ENCODE results near the gene GNB5. TPM values are rescaled to one million over a fixed set of nuclear protein-coding genes. Genes with fewer than 3 reads are reported as not detected.

Gene GNB5
- total RNA-seq, 1 experiment from 2014 or later, result 23.7 TPM

- H3K9me2 ChIP-seq (replicated peaks; ENCODE audit: insufficient read depth, low read length), result no peaks in the 10 kb centered on the region
- H2AFZ ChIP-seq (ENCODE audit: low read length), result no peak overlapping the region
- no peak overlapping the region for H3K4me2 ChIP-seq (ENCODE audit: low read depth, low read length, poor library complexity, severe bottlenecking)
- H3K79me2 ChIP-seq (ENCODE audit: low read length), result no peaks in the 10 kb centered on the region
- H3K27ac ChIP-seq (ENCODE audit: low read length), result no peak overlapping the region
- H4K20me1 ChIP-seq (ENCODE audit: insufficient read depth, low read depth, low read length), result no peaks in the 10 kb centered on the region
- no peak overlapping the region for H3K4me3 ChIP-seq (ENCODE audit: low read length)
- H3K9me3 ChIP-seq (ENCODE audit: low read length), result no peaks in the 10 kb centered on the region
- H3K36me3 ChIP-seq (ENCODE audit: insufficient read depth, low read length), result no peaks in the 10 kb centered on the region
- H3K4me1 ChIP-seq (ENCODE audit: low read length), result no peaks in the 10 kb centered on the region
- no peak for DNase-seq
- H3K27me3 ChIP-seq (ENCODE audit: low read length), result no peaks in the 10 kb centered on the region
- no peak overlapping the region for H3K9ac ChIP-seq (ENCODE audit: low read length)
Observed at GRCh38 chr15:52128568-52128967, 62.6 kb downstream of the GNB5 start.

DNA sequence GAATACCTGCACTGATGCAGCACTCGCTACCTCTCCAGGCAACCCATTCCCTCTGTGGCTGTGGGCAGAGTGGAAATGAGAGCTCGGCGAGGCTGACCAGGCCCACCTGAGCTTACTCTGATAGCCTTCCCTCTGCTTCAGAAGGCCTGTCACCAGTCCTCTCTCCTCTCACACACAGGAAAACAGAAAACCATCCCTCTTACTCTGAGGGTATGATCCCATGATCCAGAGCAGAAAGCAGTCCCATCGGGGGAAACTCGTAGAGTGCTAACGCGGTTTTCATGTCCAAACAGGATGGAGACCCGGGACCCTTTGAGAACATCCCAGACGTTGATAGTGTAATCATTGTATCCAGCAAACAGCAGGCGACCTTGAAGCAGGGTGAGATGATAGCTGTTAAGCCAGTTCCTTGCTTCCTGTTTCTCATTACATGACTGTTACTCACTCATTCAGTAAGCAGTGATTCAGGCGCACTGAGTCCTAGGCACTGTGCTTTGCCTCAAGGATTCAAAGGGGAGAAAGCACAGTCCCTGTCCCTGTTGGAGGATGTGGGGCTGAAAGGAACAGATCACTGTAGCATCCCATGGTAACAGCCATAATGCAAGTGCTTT is 66.8 kb downstream of the GNB5 start:
- Histone ChIP-seq H3K9ac (ENCODE audit: low read length) (no peak overlapping the region), H2AFZ (ENCODE audit: low read length) (no peak overlapping the region; the same call in 1 of the 2 replicates), H4K20me1 (ENCODE audit: insufficient read depth, low read depth, low read length) (no peaks in the 10 kb centered on the region), H3K4me2 (ENCODE audit: low read depth, low read length, poor library complexity, severe bottlenecking) (no peak overlapping the region), H3K27ac (ENCODE audit: low read length) (no peak overlapping the region), H3K79me2 (ENCODE audit: low read length) (no peaks in the 10 kb centered on the region), H3K9me3 (ENCODE audit: low read length) (no peaks in the 10 kb centered on the region), H3K9me2 (replicated peaks; ENCODE audit: insufficient read depth, low read length) (no peaks in the 10 kb centered on the region), H3K4me1 (ENCODE audit: low read length) (no peaks in the 10 kb centered on the region), H3K4me3 (ENCODE audit: low read length) (no peak overlapping the region), H3K36me3 (ENCODE audit: insufficient read depth, low read length) (no peaks in the 10 kb centered on the region), H3K27me3 (ENCODE audit: low read length) (no peaks in the 10 kb centered on the region)
- no peak for DNase-seq

GRCh38 chr15:52121896-52122295 is 69.3 kb downstream of the GNB5 start:
- Histone ChIP-seq H3K27me3 (ENCODE audit: low read length) (no peaks in the 10 kb centered on the region), H3K4me2 (ENCODE audit: low read depth, low read length, poor library complexity, severe bottlenecking) (no peak overlapping the region), H3K27ac (ENCODE audit: low read length) (no peak overlapping the region), H2AFZ (ENCODE audit: low read length) (no peak overlapping the region), H3K79me2 (ENCODE audit: low read length) (no peaks in the 10 kb centered on the region), H3K9me2 (replicated peaks; ENCODE audit: insufficient read depth, low read length) (no peaks in the 10 kb centered on the region), H3K36me3 (ENCODE audit: insufficient read depth, low read length) (no peaks in the 10 kb centered on the region), H3K4me3 (ENCODE audit: low read length) (no peak overlapping the region), H3K9me3 (ENCODE audit: low read length) (no peaks in the 10 kb centered on the region), H3K4me1 (ENCODE audit: low read length) (no peaks in the 10 kb centered on the region), H3K9ac (ENCODE audit: low read length) (no peak overlapping the region), H4K20me1 (ENCODE audit: insufficient read depth, low read depth, low read length) (no peaks in the 10 kb centered on the region)
- DNase-seq, result no peak

- Histone ChIP-seq H3K4me3 (ENCODE audit: low read length) (no peak overlapping the region), H3K9ac (ENCODE audit: low read length) (no peak overlapping the region), H3K36me3 (ENCODE audit: insufficient read depth, low read length) (no peaks in the 10 kb centered on the region), H3K27me3 (ENCODE audit: low read length) (no peaks in the 10 kb centered on the region), H3K9me2 (replicated peaks; ENCODE audit: insufficient read depth, low read length) (no peaks in the 10 kb centered on the region), H3K79me2 (ENCODE audit: low read length) (no peaks in the 10 kb centered on the region), H3K4me2 (ENCODE audit: low read depth, low read length, poor library complexity, severe bottlenecking) (no peak overlapping the region), H3K4me1 (ENCODE audit: low read length) (no peaks in the 10 kb centered on the region), H3K9me3 (ENCODE audit: low read length) (no peaks in the 10 kb centered on the region), H3K27ac (ENCODE audit: low read length) (no peak overlapping the region), H4K20me1 (ENCODE audit: insufficient read depth, low read depth, low read length) (no peaks in the 10 kb centered on the region), H2AFZ (ENCODE audit: low read length) (no peak overlapping the region)
- no peak for DNase-seq
Observed at GRCh38 chr15:52121006-52121405, 70.2 kb downstream of the GNB5 start.

DNA sequence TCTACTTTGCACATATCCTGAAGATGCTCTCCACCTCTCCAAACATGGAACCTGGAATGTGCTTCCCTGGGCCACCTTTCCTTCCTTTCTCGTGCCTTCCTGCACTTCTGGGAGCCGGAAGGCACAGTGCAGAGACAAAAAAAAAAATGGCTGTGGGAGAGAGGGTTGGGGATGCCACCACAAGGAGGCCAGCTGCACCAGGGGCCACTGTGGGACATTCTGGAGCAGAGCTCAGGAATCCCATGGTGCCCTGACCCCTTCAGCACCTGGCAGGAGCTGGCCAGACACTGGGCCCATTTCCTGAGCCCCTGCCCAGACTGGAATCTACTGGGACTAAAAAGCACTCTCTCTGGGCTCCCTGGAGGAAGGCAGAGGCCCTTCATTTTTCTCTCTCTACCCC is 70.7 kb downstream of the GNB5 start:
- Histone ChIP-seq H3K4me3 (ENCODE audit: low read length) (no peak overlapping the region), H3K27ac (ENCODE audit: low read length) (no peak overlapping the region), H3K4me2 (ENCODE audit: low read depth, low read length, poor library complexity, severe bottlenecking) (no peak overlapping the region), H3K4me1 (ENCODE audit: low read length) (no peaks in the 10 kb centered on the region), H2AFZ (ENCODE audit: low read length) (no peak overlapping the region), H4K20me1 (ENCODE audit: insufficient read depth, low read depth, low read length) (no peaks in the 10 kb centered on the region), H3K9me2 (replicated peaks; ENCODE audit: insufficient read depth, low read length) (no peaks in the 10 kb centered on the region), H3K79me2 (ENCODE audit: low read length) (no peaks in the 10 kb centered on the region), H3K36me3 (ENCODE audit: insufficient read depth, low read length) (no peaks in the 10 kb centered on the region), H3K9me3 (ENCODE audit: low read length) (no peaks in the 10 kb centered on the region), H3K27me3 (ENCODE audit: low read length) (no peaks in the 10 kb centered on the region), H3K9ac (ENCODE audit: low read length) (no peak overlapping the region)
- DNase-seq, result no peak

GRCh38 chr15:52118969-52119749 is 72.0 kb downstream of the GNB5 start:
- DNase-seq, result no peak
- H3K9ac ChIP-seq (ENCODE audit: low read length), result no peak overlapping the region
- no peaks in the 10 kb centered on the region for H3K4me1 ChIP-seq (ENCODE audit: low read length)
- no peaks in the 10 kb centered on the region for H3K9me3 ChIP-seq (ENCODE audit: low read length)
- H3K9me2 ChIP-seq (replicated peaks; ENCODE audit: insufficient read depth, low read length), result no peaks in the 10 kb centered on the region
- no peak overlapping the region for H3K27ac ChIP-seq (ENCODE audit: low read length)
- no peak overlapping the region for H3K4me2 ChIP-seq (ENCODE audit: low read depth, low read length, poor library complexity, severe bottlenecking)
- H4K20me1 ChIP-seq (ENCODE audit: insufficient read depth, low read depth, low read length), result no peaks in the 10 kb centered on the region
- no peak overlapping the region for H3K4me3 ChIP-seq (ENCODE audit: low read length)
- no peaks in the 10 kb centered on the region for H3K79me2 ChIP-seq (ENCODE audit: low read length)
- no peaks in the 10 kb centered on the region for H3K36me3 ChIP-seq (ENCODE audit: insufficient read depth, low read length)
- no peaks in the 10 kb centered on the region for H3K27me3 ChIP-seq (ENCODE audit: low read length)
- no peak overlapping the region for H2AFZ ChIP-seq (ENCODE audit: low read length)

DNA sequence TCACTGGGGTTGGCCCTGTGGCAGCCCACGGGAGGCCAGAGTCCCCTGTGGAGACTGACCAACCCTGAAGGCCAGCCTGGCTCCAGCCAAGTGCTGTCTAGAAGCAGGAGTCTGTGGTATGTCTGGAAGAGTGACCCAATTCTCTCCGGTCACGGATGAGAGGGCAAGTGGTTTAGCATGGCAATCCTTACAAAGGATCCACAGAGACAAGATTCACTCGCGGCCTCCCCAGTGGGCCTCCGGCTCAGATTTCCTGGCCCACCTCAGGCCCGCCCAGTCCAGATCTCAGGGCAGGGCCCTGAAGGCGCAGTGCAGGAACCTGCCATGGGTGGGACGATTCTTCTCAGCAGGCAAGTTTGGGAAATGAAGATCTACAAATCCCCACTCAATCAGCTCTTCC is 73.6 kb downstream of the GNB5 start:
- H3K9me2 ChIP-seq (replicated peaks; ENCODE audit: insufficient read depth, low read length), result no peaks in the 10 kb centered on the region
- no peaks in the 10 kb centered on the region for H3K27me3 ChIP-seq (ENCODE audit: low read length)
- no peaks in the 10 kb centered on the region for H3K36me3 ChIP-seq (ENCODE audit: insufficient read depth, low read length)
- DNase-seq, result no peak
- no peaks in the 10 kb centered on the region for H4K20me1 ChIP-seq (ENCODE audit: insufficient read depth, low read depth, low read length)
- H3K79me2 ChIP-seq (ENCODE audit: low read length), result no peaks in the 10 kb centered on the region
- H3K9ac ChIP-seq (ENCODE audit: low read length), result no peak overlapping the region
- H3K4me1 ChIP-seq (ENCODE audit: low read length), result no peaks in the 10 kb centered on the region
- no peak overlapping the region for H3K4me2 ChIP-seq (ENCODE audit: low read depth, low read length, poor library complexity, severe bottlenecking)
- no peak overlapping the region for H2AFZ ChIP-seq (ENCODE audit: low read length)
- no peak overlapping the region for H3K27ac ChIP-seq (ENCODE audit: low read length)
- no peak overlapping the region for H3K4me3 ChIP-seq (ENCODE audit: low read length)
- H3K9me3 ChIP-seq (ENCODE audit: low read length), result no peaks in the 10 kb centered on the region

DNA sequence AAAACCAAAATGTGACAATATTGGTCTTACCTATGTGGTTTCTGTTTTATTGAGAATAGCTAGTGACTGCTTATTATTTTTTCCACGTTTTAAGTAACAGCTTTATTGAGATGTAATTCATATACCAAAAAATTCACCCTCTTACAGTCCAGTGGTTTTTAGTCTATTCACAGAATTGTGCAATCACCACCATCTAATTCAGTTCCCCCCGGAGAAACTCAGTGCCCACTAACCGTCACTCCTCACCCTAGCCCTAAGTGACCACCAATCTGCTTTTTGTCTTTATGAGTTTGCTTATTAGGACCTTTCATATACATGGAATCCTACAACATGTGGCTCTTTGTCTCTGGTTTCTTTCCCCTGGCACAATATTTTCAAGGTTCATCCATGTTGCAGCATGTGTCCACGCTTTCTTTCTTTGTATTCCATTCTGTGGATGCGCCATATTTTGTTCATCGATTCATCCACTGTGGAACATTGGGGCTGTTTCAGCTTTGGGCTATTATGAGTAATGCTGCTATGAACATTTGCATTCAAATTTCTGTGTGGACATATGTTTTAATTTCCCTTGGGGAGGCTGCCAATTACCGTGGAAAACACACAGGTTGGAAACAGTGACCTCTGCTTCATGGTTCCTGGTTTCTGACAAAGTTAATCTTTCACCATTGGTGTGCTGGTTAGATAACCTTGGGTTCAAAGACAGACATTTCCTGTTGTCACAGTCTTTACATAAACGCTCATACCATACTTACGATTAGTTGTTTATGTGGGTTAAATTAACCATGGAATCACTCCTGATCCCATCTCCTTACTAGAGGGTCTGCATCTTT is 75.4 kb downstream of the GNB5 start:
- Histone ChIP-seq H3K4me3 (ENCODE audit: low read length) (no peak overlapping the region), H3K4me1 (ENCODE audit: low read length) (no peaks in the 10 kb centered on the region), H3K27me3 (ENCODE audit: low read length) (no peaks in the 10 kb centered on the region), H3K9me2 (replicated peaks; ENCODE audit: insufficient read depth, low read length) (no peaks in the 10 kb centered on the region), H3K36me3 (ENCODE audit: insufficient read depth, low read length) (no peaks in the 10 kb centered on the region), H3K79me2 (ENCODE audit: low read length) (no peaks in the 10 kb centered on the region), H3K27ac (ENCODE audit: low read length) (no peak overlapping the region), H3K9me3 (ENCODE audit: low read length) (no peaks in the 10 kb centered on the region), H3K4me2 (ENCODE audit: low read depth, low read length, poor library complexity, severe bottlenecking) (no peak overlapping the region), H3K9ac (ENCODE audit: low read length) (no peak overlapping the region), H2AFZ (ENCODE audit: low read length) (no peak overlapping the region), H4K20me1 (ENCODE audit: insufficient read depth, low read depth, low read length) (no peaks in the 10 kb centered on the region)
- no peak for DNase-seq

All from Karpas-422 (cell line).